Karpas-422 (cell line): ENCODE measurements around the gene C7. TPM values are rescaled to one million over a fixed set of nuclear protein-coding genes. Genes with fewer than 3 reads are reported as not detected.

Experiments used
- DNase-seq: peaks from one replicate; pipeline ENCODE4 v3.0.0-alpha.2; 2015
- H2AFZ ChIP-seq: fragments of 200-600 bp; sonication (generic); 2 replicates; pipeline ENCODE4 v1.6.1; 2014; ENCODE audit warnings: antibody characterized with exemption, low read length, mixed read lengths
- H3K27ac ChIP-seq: fragments of 200-600 bp; sonication (generic); 2 replicates; pipeline ENCODE4 v1.5.1; 2014; ENCODE audit warnings: mild to moderate bottlenecking, low read length, moderate library complexity
- H3K27me3 ChIP-seq: fragments of 200-600 bp; sonication (generic); 2 replicates; pipeline ENCODE4 v1.6.1; 2014; ENCODE audit warnings: low read length, mixed read lengths
- H3K36me3 ChIP-seq: fragments of 200-600 bp; sonication (generic); 2 replicates; pipeline ENCODE4 v1.6.1; 2014; ENCODE audit warnings: low read length, mixed read lengths; ENCODE audit not compliant: insufficient read depth
- H3K4me1 ChIP-seq: fragments of 200-600 bp; sonication (generic); 2 replicates; pipeline ENCODE4 v1.6.1; 2014; ENCODE audit warnings: mild to moderate bottlenecking, low read length, mixed read lengths
- H3K4me2 ChIP-seq: fragments of 200-600 bp; sonication (generic); 2 replicates; pipeline ENCODE4 v1.6.1; 2014; ENCODE audit warnings: low read length, low read depth, mild to moderate bottlenecking; ENCODE audit not compliant: poor library complexity, severe bottlenecking
- H3K4me3 ChIP-seq: fragments of 200-600 bp; sonication (generic); 2 replicates; pipeline ENCODE4 v1.5.1; 2014; ENCODE audit warnings: mild to moderate bottlenecking, antibody characterized with exemption, low read length, mixed read lengths
- H3K79me2 ChIP-seq: fragments of 200-600 bp; sonication (generic); 2 replicates; pipeline ENCODE4 v1.6.1; 2014; ENCODE audit warnings: mild to moderate bottlenecking, low read length, mixed read lengths
- H3K9ac ChIP-seq: fragments of 200-600 bp; sonication (generic); 2 replicates; pipeline ENCODE4 v1.6.0; 2014; ENCODE audit warnings: low read length
- H3K9me2 ChIP-seq: fragments of 200-600 bp; sonication (generic), shearing (Covaris generic); replicated peaks from 2 replicates; pipeline ENCODE4 v1.6.0; 2014; ENCODE audit warnings: mild to moderate bottlenecking, low read length, moderate library complexity; ENCODE audit not compliant: insufficient read depth
- H3K9me3 ChIP-seq: fragments of 300-700, 200-600 bp; sonication (generic); 2 replicates; pipeline ENCODE4 v1.6.1; 2014; ENCODE audit warnings: low read length, mixed read lengths
- H4K20me1 ChIP-seq: fragments of 200-600 bp; sonication (generic); 2 replicates; pipeline ENCODE4 v1.6.1; 2014; ENCODE audit warnings: mild to moderate bottlenecking, antibody characterized with exemption, low read length, low read depth; ENCODE audit not compliant: insufficient read depth
- total RNA-seq: library from RNA; depleted of rRNA; stranded (reverse); fragments of >200 nt; shearing (Covaris generic); gene quantifications from 2 replicates; pipeline ENCODE4 v1.2.3, GENCODE V29; 2014; ENCODE audit warnings: low replicate concordance

The C7 gene
- total RNA-seq, 1 experiment from 2014 or later: not detected

DNA sequence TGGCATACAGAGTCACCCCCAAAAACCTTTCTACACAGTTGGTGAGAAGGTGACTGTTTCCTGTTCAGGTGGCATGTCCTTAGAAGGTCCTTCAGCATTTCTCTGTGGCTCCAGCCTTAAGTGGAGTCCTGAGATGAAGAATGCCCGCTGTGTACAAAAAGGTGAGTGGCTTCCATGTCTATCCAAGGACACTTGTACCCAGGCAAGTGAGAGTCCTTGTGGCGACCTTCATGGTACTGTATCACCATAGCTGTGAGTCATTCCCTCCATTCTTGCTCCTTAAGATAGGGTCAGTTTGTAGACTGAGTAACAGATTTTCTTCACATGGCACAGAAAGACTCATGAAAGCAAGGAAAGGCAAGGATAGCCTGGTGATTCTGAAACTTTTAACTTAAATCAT, 63.1 kb downstream of the C7 start:
- Histone ChIP-seq H3K36me3 (no peaks in the 10 kb centered on the region), H2AFZ (no peak overlapping the region), H3K4me2 (no peak overlapping the region), H3K9ac (no peak overlapping the region), H3K9me2 (no peaks in the 10 kb centered on the region), H3K4me3 (no peak overlapping the region), H3K4me1 (no peaks in the 10 kb centered on the region), H3K79me2 (no peaks in the 10 kb centered on the region), H4K20me1 (no peaks in the 10 kb centered on the region), H3K27ac (no peak overlapping the region), H3K9me3 (no peaks in the 10 kb centered on the region), H3K27me3 (no peaks in the 10 kb centered on the region)
- DNase-seq: no peak

DNA sequence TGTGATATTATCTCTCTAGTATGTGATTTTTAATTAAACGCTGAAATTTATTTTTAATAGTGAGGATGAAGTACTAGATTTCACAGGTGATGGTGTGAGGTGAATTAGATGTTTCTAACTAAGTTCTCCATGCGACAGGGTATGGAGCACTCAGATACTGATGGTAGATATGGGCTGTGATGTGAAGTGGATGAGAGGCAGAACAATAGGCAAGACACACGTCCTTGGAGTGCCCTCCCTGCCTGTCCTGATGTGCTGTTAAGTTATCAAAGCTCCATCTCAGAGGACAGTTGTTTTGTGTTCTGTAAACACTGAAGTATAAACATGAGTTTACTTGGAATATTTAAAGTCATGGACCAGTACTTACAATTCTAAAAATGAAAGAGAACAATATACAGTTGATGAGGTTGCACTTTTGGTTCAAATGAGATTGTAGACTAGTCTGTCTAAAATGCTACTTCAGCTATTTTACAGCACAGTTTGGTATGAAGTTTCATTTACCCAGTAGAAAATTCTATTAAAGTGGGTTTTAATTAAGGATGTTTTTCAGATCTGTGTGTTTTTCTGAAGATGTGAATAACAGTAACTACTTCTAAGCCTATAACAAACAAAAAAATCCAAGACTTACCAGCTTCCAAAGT, 64.2 kb downstream of the C7 start:
- Histone ChIP-seq H3K4me2 (no peak overlapping the region), H3K9me3 (no peaks in the 10 kb centered on the region), H3K9me2 (no peaks in the 10 kb centered on the region), H3K27me3 (no peaks in the 10 kb centered on the region), H3K36me3 (no peaks in the 10 kb centered on the region), H3K79me2 (no peaks in the 10 kb centered on the region), H3K9ac (no peak overlapping the region), H3K4me3 (no peak overlapping the region), H2AFZ (no peak overlapping the region), H4K20me1 (no peaks in the 10 kb centered on the region), H3K27ac (no peak overlapping the region), H3K4me1 (no peaks in the 10 kb centered on the region)
- DNase-seq: no peak

DNA sequence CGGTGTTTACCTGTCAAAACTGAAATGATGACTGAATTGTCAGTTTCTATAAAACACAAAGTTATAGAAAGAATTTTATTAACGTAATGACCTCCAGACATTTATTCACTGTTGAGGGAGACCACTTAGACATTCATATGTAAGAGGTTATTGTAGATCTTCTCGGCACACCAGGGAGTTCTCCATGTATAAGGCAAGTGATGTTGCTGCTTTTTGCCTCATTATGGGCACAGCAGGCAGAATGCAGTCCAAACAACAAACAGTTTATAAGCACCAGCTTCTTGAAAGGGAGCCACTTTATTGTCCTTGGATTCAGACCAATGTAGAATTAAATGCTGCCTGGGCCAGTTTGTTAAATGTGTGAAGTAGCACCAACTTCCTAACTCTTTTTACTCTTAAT, 66.7 kb downstream of the C7 start:
- H3K4me3 ChIP-seq: no peak overlapping the region
- no peaks in the 10 kb centered on the region for H3K4me1 ChIP-seq
- H3K4me2 ChIP-seq: no peak overlapping the region
- no peak for DNase-seq
- H2AFZ ChIP-seq: no peak overlapping the region
- no peak overlapping the region for H3K9ac ChIP-seq
- no peaks in the 10 kb centered on the region for H4K20me1 ChIP-seq
- no peaks in the 10 kb centered on the region for H3K36me3 ChIP-seq
- no peaks in the 10 kb centered on the region for H3K9me3 ChIP-seq
- no peaks in the 10 kb centered on the region for H3K79me2 ChIP-seq
- H3K27me3 ChIP-seq: no peaks in the 10 kb centered on the region
- no peaks in the 10 kb centered on the region for H3K9me2 ChIP-seq
- H3K27ac ChIP-seq: no peak overlapping the region

DNA sequence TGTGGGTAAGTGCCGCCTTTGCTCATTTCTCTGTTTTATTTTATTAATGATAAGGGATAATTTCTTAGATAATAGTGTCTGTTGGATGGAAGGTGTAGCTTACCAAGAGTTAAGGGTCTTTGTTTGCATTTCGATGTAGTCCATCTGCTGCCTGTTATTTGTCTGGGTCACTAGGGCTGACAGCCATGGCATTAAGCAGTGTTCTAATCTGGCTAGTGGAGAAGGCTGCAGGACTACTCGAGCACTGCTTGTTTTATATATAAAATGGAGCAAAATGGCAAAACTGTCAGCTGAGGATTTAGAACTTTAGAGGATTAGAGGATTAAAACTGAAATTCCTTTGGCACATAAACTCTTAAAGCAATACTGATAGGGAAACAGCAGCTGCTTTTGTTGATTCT, 67.5 kb downstream of the C7 start:
- H3K4me1 ChIP-seq: no peaks in the 10 kb centered on the region
- no peak overlapping the region for H3K4me3 ChIP-seq
- H3K27ac ChIP-seq: no peak overlapping the region
- H3K9me2 ChIP-seq: no peaks in the 10 kb centered on the region
- H3K4me2 ChIP-seq: no peak overlapping the region
- H2AFZ ChIP-seq: no peak overlapping the region
- no peaks in the 10 kb centered on the region for H3K36me3 ChIP-seq
- H3K79me2 ChIP-seq: no peaks in the 10 kb centered on the region
- H4K20me1 ChIP-seq: no peaks in the 10 kb centered on the region
- H3K27me3 ChIP-seq: no peaks in the 10 kb centered on the region
- no peak overlapping the region for H3K9ac ChIP-seq
- no peaks in the 10 kb centered on the region for H3K9me3 ChIP-seq
- DNase-seq: no peak

DNA sequence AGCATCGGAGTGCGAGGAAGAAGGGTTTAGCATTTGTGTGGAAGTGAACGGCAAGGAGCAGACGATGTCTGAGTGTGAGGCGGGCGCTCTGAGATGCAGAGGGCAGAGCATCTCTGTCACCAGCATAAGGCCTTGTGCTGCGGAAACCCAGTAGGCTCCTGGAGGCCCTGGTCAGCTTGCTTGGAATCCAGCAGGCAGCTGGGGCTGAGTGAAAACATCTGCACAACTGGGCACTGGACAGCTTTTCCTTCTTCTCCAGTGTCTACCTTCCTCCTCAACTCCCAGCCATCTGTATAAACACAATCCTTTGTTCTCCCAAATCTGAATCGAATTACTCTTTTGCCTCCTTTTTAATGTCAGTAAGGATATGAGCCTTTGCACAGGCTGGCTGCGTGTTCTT, 72.1 kb downstream of the C7 start:
- no peak overlapping the region; the same call in 1 of the 2 replicates for H2AFZ ChIP-seq
- H3K4me1 ChIP-seq: no peaks in the 10 kb centered on the region
- H3K9ac ChIP-seq: no peak overlapping the region
- no peaks in the 10 kb centered on the region for H3K27me3 ChIP-seq
- no peaks in the 10 kb centered on the region for H3K79me2 ChIP-seq
- no peaks in the 10 kb centered on the region for H4K20me1 ChIP-seq
- H3K9me3 ChIP-seq: no peaks in the 10 kb centered on the region
- DNase-seq: no peak
- no peak overlapping the region for H3K4me3 ChIP-seq
- H3K9me2 ChIP-seq: no peaks in the 10 kb centered on the region
- no peak overlapping the region for H3K4me2 ChIP-seq
- H3K36me3 ChIP-seq: no peaks in the 10 kb centered on the region
- no peak overlapping the region for H3K27ac ChIP-seq

DNA sequence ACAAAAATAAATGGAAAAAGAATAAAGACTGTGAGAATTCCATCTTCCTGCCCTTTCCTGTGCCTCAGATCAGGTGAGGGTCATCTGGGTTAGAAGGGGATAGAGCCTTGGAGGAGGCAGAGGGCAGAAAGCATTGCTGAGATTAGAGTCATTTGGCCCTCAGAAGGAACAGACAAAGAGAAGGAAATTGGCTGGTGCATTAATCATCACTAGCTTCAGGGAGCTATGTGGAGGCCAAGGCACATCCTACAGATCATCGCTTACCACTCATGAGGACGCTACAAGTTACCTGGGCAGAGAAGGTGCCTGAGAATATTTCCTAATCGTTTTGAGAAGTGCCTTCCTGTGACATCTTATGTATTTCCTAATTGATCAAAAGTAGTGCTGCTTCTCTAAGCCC, 74.5 kb downstream of the C7 start:
- Histone ChIP-seq H3K4me2 (no peak overlapping the region), H3K9me3 (no peaks in the 10 kb centered on the region), H2AFZ (no peak overlapping the region)

DNA sequence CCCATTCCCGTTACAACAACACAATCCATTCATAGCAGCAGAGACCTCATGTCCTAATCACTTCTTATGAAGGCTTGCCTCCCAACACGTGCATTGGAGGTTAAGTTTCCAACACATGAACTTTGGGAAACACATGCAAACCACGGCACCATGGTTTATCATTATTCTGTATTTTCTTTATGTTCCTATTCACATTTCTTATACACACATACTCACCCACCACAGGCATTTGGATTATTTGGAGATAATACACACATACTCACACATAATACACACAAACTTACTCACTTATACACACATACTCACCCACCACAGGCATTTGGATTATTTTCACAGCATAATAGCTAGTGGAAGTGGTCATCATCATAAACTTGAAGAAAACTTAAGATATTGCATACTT, 75.6 kb downstream of the C7 start:
- Histone ChIP-seq H3K27me3 (no peaks in the 10 kb centered on the region), H3K9me2 (no peaks in the 10 kb centered on the region), H3K9ac (no peak overlapping the region), H3K9me3 (no peaks in the 10 kb centered on the region), H3K4me2 (no peak overlapping the region), H3K36me3 (no peaks in the 10 kb centered on the region), H3K79me2 (no peaks in the 10 kb centered on the region), H3K27ac (no peak overlapping the region), H3K4me1 (no peaks in the 10 kb centered on the region), H3K4me3 (no peak overlapping the region), H2AFZ (no peak overlapping the region), H4K20me1 (no peaks in the 10 kb centered on the region)
- DNase-seq: no peak

More for the DNA sequence above, 74.5 kb downstream of the C7 start:
- Histone ChIP-seq H3K9me2 (no peaks in the 10 kb centered on the region), H3K27me3 (no peaks in the 10 kb centered on the region), H3K79me2 (no peaks in the 10 kb centered on the region), H3K4me1 (no peaks in the 10 kb centered on the region), H4K20me1 (no peaks in the 10 kb centered on the region), H3K4me3 (no peak overlapping the region), H3K27ac (no peak overlapping the region), H3K36me3 (no peaks in the 10 kb centered on the region), H3K9ac (no peak overlapping the region)
- no peak for DNase-seq

DNA sequence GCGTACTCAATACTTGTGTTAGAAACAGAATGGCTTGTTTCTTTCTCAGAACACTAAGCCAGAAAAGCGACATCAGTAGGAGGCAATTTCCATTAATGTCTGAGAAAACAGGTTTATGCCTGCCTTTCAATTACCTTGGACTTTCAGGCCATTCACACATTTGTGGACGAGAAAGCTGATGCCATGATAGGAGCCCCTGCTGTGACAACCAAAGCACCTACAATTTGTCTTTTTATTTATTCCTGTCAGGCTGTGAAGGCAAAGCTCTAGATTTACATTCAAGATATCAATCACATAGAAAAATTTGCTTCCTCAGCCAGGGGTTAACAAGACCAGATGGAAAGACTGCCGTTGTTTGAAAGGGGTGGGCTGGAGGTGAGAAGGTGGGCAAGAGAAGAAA, 76.2 kb downstream of the C7 start:
- Histone ChIP-seq H3K9me2 (no peaks in the 10 kb centered on the region), H3K27me3 (no peaks in the 10 kb centered on the region), H3K27ac (no peak overlapping the region), H3K4me1 (no peaks in the 10 kb centered on the region), H3K36me3 (no peaks in the 10 kb centered on the region), H3K4me2 (no peak overlapping the region), H3K79me2 (no peaks in the 10 kb centered on the region), H4K20me1 (no peaks in the 10 kb centered on the region), H3K9ac (no peak overlapping the region), H3K4me3 (no peak overlapping the region), H3K9me3 (no peaks in the 10 kb centered on the region), H2AFZ (no peak overlapping the region)
- DNase-seq: no peak

DNA sequence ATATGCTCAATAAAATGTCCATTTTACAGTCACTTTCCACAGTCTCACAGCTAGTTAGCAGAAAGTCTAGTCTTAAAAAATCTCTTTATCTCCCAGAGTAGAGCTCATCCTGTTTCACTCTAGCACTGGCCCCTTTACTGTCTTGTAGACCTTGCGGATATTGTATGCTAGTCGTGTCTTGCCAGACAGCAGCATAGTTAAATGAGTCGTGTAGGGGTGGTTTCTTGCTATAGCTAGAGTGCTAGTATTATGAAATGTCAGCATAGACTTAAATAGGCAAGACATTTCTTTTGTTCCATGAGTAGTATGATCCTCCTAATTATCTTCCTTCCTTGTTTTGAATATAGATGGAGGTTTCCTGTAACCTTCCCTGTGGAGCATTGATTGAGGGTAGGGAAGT, 77.4 kb downstream of the C7 start:
- Histone ChIP-seq H3K27ac (no peak overlapping the region), H3K4me1 (no peaks in the 10 kb centered on the region), H2AFZ (no peak overlapping the region), H3K9ac (no peak overlapping the region), H3K27me3 (no peaks in the 10 kb centered on the region), H3K9me2 (no peaks in the 10 kb centered on the region), H3K79me2 (no peaks in the 10 kb centered on the region), H3K36me3 (no peaks in the 10 kb centered on the region), H3K4me2 (no peak overlapping the region), H3K9me3 (no peaks in the 10 kb centered on the region), H3K4me3 (no peak overlapping the region), H4K20me1 (no peaks in the 10 kb centered on the region)
- DNase-seq: no peak
